Testis (tissue), 2 donors: Measurements from ENCODE around the gene RIPPLY3.

Source experiments
- POLR2A ChIP-seq: fragments of 450-650 bp; IDR thresholded peaks from one replicate; pipeline ENCODE4 v1.6.1; 2017; ENCODE audit warnings: antibody characterized with exemption, mild to moderate bottlenecking, moderate library complexity
- TF ChIP-seq, protein P1 (sequence below), 3 experiments: fragments of 450-650 bp in 2 of 3; fragments of 200-600 bp in 1 of 3; sonication (generic) in 1 of 3; IDR thresholded peaks; one replicate each; pipeline ENCODE4 v1.5.1; 2016 to 2019; ENCODE audit warnings: antibody characterized with exemption in 3 of 3, mild to moderate bottlenecking in 2 of 3, moderate library complexity in 1 of 3

DNA sequence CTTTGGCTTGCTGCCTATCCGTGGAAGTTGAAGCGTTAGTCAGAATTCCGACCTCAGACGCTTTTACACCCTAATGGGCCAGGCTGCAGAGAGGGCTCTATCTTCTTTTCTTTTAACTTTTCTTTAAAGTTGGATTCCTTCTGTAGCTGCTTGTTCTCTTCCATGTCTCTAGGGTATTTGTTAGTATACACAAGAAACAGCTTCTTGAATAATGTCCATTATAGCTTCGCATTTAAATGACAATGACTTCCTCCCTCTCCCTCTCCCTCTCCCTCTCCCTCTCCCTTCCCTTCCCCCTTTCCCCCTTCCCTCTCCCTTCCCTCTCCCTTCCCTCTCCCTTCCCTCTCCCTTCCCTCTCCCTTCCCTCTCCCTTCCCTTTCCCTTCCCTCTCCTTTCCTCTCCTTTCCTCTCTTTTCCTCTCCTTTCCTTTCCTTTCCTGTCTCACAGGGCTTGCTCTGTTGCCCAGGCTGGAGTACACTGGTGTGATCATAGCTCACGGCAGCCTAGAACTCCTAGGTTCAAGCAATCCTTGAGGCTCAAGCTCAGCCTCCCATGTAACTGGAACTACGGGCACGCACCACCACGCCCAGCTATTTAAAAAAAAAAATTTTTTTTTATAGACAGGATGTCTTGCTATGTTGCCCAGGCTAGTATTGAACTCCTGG is 33.0 kb downstream of the RIPPLY3 start:
- no peak for TF ChIP-seq POLR2A
- TF ChIP-seq, protein P1, sequence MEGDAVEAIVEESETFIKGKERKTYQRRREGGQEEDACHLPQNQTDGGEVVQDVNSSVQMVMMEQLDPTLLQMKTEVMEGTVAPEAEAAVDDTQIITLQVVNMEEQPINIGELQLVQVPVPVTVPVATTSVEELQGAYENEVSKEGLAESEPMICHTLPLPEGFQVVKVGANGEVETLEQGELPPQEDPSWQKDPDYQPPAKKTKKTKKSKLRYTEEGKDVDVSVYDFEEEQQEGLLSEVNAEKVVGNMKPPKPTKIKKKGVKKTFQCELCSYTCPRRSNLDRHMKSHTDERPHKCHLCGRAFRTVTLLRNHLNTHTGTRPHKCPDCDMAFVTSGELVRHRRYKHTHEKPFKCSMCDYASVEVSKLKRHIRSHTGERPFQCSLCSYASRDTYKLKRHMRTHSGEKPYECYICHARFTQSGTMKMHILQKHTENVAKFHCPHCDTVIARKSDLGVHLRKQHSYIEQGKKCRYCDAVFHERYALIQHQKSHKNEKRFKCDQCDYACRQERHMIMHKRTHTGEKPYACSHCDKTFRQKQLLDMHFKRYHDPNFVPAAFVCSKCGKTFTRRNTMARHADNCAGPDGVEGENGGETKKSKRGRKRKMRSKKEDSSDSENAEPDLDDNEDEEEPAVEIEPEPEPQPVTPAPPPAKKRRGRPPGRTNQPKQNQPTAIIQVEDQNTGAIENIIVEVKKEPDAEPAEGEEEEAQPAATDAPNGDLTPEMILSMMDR (IDR thresholded peaks at IDR 0.05), result no peak
